HEK293 (cell line): Measurements from ENCODE around the gene CNPY4.

Experiments used
- CTCF ChIP-seq: fragments of 450-650 bp; formaldehyde crosslinking; IDR thresholded peaks from 2 replicates; pipeline ENCODE4 v1.5.1; 2016; ENCODE audit warnings: missing biosample characterization, missing genetic modification characterization
- KLF16 ChIP-seq: fragments of 450-650 bp; formaldehyde crosslinking; IDR thresholded peaks from 2 replicates; pipeline ENCODE4 v1.5.1; 2017; ENCODE audit warnings: missing biosample characterization, missing genetic modification characterization
- ZNF274 ChIP-seq, 2 experiments: fragments of 200-500 bp in 1 of 2; fragments of 450-650 bp in 1 of 2; sonication (Bioruptor generic) in 1 of 2; formaldehyde crosslinking in 1 of 2; IDR thresholded peaks; 2 replicates each; pipeline versions ENCODE4 v1.5.1 to v1.6.1; 2014 to 2016; ENCODE audit warnings: borderline replicate concordance in 1 of 2, inconsistent platforms in 1 of 2, low read length in 1 of 2, missing biosample characterization in 1 of 2, missing genetic modification characterization in 1 of 2

- no peak for TF ChIP-seq CTCF
- TF ChIP-seq ZNF274 (IDR thresholded peaks at IDR 0.05; ENCODE audit: low read length), result no peak
- no peak for TF ChIP-seq ZNF274 (tag by site-specific recombination; IDR thresholded peaks at IDR 0.05; ENCODE audit: borderline replicate concordance)
- TF ChIP-seq KLF16 (tag by site-specific recombination), result no peak
Observed at GRCh38 chr7:100111914-100112313, 7.5 kb upstream of the CNPY4 start.
